Stimulated activated CD4-positive, alpha-beta T cell treated with anti-CD3 and anti-CD28 coated beads, Interleukin-4, amount 100 ng/mL, for 48 hours (primary cell): ENCODE results near the gene GABRP.
"Not testable (repeated sequence)": the region's sequence is repeated elsewhere in the genome, so short reads cannot be mapped to it uniquely, and the experiment has no call there.

ENCODE experiments used
- DNase-seq, 2 donors: peaks; one replicate each; pipeline ENCODE4 v3.0.0-alpha.2; 2020; ENCODE audit warnings: low read depth in 2 of 2

GABRP gene

GRCh38 chr5:170792878-170793277 lies 9.4 kb downstream of the GABRP start:
- DNase-seq, result no peak

DNA sequence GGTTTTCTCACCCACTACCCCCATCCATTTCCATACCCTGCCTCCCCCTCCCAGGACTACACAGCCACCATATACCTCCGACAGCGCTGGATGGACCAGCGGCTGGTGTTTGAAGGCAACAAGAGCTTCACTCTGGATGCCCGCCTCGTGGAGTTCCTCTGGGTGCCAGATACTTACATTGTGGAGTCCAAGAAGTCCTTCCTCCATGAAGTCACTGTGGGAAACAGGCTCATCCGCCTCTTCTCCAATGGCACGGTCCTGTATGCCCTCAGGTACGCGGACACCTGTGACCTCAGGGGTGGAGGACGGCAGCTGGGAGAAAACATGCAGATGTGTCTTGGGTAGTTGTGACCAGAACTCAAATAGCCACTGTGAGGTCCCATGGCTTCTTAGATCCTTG lies 11.6 kb downstream of the GABRP start:
- no peak for DNase-seq

DNA sequence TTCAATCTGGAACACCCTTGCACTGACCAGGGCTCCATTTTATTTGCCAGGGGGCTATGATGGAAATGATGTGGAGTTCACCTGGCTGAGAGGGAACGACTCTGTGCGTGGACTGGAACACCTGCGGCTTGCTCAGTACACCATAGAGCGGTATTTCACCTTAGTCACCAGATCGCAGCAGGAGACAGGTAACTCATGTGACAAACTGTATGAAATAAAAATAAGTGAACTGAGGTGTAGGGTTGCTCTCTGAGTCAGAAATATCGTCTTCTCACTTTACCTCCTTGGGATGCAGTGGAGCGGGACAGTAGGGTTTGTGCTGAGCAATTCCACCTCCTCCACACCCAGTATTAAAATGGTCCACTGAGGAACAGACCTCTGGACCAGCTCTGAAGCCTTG lies 22.1 kb downstream of the GABRP start:
- DNase-seq, result no peak

- no peak for DNase-seq
Measured at GRCh38 chr5:170809551-170809950, 26.0 kb downstream of the GABRP start.

- DNase-seq, result no peak
Measured at GRCh38 chr5:170811719-170812118, 28.2 kb downstream of the GABRP start.

GRCh38 chr5:170813231-170813630 lies 29.7 kb downstream of the GABRP start:
- no peak for DNase-seq

- DNase-seq, result no peak
Measured at GRCh38 chr5:170817195-170817594, 33.7 kb downstream of the GABRP start.

- DNase-seq, result no peak
Measured at GRCh38 chr5:170818232-170818631, 34.7 kb downstream of the GABRP start.

- no peak for DNase-seq
Measured at GRCh38 chr5:170819824-170820223, 36.3 kb downstream of the GABRP start.

DNA sequence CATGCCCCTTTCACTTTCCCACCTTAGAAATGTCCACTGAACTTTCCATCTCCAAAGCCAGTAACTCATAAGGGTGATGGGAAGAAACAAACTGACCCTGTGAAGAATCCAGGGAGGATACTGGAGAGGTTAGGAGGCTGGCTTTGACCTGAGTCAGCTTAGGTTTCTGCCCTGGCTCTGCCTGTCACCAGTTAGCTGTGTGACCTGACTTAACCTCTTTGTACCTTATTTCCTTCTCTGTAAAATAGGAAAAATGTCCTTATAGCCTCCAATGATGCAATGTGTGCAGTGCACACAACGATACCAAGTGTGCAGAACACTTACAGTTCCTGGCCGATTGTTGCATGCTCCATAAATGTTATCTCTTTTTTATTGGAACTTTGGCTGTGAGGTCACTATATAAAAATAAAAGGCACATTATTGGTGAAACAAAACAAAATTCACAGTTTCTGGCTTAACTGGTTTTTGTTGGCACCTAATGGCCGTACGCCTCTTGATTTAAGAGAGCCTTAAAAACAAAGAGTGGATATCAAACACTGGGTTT lies 37.8 kb downstream of the GABRP start:
- DNase-seq, result no peak

DNA sequence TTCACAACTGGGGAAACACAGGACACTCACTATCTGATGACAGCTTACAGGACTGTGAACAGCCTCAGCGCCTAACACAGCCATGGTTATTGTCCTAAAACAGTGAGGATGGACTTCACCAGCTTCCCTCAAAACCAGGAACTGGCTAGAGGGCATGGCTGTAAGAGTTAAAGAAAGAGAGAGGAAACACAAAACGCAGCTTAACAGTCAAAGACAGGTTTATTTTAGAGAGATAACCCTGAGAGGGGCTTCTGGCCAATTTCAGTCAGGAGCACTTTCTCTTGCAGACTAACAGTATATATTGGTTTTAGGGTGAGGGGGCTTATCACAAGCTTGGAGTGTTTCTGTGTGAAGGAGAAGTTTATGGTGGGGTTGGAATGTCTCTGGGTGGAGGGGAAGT lies 42.6 kb downstream of the GABRP start:
- no peak for DNase-seq

DNA sequence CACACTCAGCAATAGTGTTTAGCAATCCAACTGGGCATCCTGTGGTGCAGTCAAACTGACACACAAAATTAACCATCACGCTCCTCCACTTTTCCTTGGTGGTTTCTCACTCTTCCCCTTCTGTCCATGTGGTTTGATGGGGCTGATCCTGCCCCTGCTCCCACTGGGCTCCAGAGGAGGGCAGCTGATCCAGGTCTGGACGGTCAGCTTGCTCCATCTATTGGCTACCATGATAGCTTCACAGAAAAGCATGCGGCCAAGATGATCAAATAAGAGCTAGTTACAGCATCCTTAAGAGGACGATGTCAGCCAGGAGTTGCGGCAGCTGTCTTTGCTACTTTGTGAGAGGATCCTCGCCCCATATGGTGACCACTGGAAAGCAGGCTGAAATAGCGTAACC lies 48.7 kb downstream of the GABRP start:
- DNase-seq, result no peak

DNA sequence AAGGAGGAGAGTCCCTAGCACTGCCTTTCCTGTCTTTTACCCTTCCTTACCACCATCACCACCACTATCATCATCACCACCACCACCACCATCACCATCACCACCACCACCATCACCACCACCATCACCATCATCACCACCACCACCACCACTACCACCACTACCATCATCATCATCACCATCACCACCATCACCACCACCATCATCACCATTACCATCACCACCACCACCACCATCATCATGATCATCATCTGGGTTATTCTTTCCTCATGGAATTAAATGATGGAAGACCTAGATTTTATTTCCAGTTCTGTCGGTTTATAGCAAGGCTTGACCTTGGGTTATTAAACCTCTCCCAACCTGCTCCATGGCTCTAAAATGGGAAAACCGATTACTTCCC lies 50.5 kb downstream of the GABRP start:
- DNase-seq, result not testable (repeated sequence)

- DNase-seq, result no peak
Measured at GRCh38 chr5:170836226-170836625, 52.7 kb downstream of the GABRP start.

- no peak for DNase-seq
Measured at GRCh38 chr5:170843870-170844269, 60.3 kb downstream of the GABRP start.

- DNase-seq, result no peak
Measured at GRCh38 chr5:170844651-170845050, 61.1 kb downstream of the GABRP start.

DNA sequence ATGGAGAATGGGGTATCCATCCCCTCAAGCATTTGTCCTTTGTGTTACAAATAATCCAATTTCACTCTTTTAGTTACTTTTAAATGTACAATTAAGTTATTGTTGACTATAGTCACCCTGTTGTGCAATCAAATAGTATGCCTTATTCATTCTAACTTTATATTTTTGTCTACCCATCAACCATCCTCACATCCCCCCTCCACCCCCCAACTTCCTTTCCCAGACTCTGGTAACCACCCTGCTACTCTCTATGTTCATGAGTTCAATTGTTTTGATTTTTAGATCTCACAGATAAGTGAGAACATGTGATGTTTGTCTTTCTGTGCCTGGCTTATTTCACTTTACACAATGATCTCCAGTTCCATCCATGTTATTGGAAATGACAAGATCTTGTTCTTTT lies 62.9 kb downstream of the GABRP start:
- no peak for DNase-seq

DNA sequence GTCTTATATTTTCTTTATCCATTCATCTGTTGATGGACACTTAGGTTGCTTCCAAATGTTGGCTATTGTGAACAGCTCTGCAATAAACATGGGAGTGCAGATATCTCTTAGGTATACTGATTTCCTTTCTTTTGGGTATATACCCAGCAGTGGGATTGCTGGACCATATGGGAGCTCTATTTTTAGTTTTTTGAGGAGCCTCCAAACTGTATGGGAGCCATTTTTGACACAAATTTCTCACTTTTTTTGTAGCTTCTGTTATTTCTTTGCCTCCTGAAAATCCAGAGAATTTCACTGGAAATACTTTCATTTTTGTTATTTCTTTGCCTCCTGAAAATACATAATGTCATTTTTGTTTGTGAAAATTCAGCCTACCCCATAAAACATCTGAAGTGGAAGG lies 63.3 kb downstream of the GABRP start:
- DNase-seq, result no peak

GRCh38 chr5:170848033-170848432 lies 64.5 kb downstream of the GABRP start:
- DNase-seq, result no peak

GRCh38 chr5:170849374-170849773 lies 65.8 kb downstream of the GABRP start:
- DNase-seq, result no peak

DNA sequence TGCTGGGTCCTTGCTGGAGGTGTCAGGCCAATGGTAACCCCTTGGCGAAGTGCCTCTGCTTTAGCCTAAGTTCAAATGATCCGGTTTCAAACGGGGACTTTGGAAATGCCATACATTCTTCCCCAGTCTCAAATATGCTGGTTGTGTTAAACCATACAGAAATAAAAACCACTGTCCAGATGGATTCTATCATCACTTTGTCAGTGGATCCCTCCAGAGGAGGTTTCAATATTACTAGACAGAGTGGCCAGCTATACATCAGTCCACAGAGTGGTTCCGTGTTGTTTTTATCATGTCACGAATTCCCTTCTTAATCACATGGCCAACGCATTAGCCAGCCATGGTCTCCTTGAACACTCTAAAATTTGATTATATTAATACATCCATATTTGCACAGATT lies 71.0 kb downstream of the GABRP start:
- no peak for DNase-seq

GRCh38 chr5:170857066-170857465 lies 73.5 kb downstream of the GABRP start:
- no peak for DNase-seq

DNA sequence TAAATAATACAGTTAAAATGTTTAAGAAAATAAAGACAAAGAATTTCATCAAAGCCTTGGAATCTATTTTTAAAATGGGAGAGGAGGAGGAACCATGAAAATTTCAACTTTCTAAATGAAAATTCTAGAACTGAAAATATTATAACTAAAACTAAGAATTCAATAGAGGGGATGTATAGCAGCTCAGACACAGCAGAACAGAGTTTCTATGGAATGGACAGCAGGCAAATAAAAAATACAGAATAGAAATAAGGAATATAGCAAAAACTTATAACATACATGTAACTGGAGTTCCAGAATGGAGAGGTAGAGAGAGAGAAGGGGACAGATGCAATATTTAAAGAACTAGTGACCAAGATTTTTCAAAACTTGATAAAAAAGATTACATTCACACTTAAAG lies 76.9 kb downstream of the GABRP start:
- no peak for DNase-seq

DNA sequence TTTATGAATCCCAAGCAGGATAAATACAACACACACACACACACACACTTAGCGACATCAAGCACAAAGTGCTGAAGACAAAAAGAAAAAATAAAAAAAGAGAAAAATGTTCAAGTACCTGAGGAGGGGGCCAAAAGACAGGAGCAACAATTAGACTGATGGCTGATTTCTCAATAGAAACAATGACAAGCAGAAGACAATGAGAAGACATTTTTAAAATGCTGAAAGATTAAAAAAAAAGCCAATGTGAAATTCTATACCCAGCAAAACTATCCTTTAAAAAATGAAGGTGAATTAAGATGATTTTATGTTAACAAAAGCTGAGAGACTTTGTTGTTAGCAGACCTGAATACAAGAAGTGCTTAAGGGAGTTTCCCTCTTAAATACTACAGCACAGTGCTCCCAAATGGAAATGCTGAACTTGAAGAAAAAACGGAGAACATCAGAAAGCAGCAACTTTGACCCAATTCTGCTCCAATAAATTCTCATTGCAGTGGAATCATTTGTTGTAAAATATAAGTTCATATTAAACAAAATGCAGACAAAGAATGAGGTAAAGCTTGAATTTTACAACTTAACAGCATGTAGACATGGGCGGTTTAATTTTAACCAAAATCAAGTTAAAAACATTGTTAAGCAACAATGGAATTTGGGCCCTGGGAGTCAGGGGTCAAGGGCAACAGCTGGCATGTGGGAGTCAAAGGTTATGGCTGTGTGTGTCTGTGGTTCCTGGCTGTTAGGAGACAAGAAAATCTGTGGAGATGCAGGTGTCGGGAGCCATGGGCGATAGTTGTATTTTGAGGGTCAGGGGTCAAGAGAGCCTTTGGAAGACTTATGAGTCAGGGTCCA lies 77.5 kb downstream of the GABRP start:
- DNase-seq, result no peak
